Prostate gland (tissue), 2 donors: ENCODE results near the gene ASB13.

Experiments used
- POLR2A ChIP-seq: fragments of 450-650 bp; IDR thresholded peaks from one replicate; pipeline ENCODE4 v1.6.1; 2016; ENCODE audit warnings: antibody characterized with exemption, mild to moderate bottlenecking
- POLR2AphosphoS5 ChIP-seq: sonication (generic); formaldehyde crosslinking; IDR thresholded peaks from one replicate; pipeline ENCODE4 v1.6.1; 2017; ENCODE audit warnings: antibody characterized with exemption
- TF ChIP-seq, protein P1 (sequence below), 4 experiments: fragments of 200-600 bp in 2 of 4; fragments of 450-650 bp in 2 of 4; sonication (generic) in 2 of 4; IDR thresholded peaks; 1 replicate in 3 of 4; 2 replicates in 1 of 4; pipeline ENCODE4 v1.5.1; 2016 to 2019; ENCODE audit warnings: antibody characterized with exemption in 4 of 4, mild to moderate bottlenecking in 2 of 4, moderate library complexity in 2 of 4

DNA sequence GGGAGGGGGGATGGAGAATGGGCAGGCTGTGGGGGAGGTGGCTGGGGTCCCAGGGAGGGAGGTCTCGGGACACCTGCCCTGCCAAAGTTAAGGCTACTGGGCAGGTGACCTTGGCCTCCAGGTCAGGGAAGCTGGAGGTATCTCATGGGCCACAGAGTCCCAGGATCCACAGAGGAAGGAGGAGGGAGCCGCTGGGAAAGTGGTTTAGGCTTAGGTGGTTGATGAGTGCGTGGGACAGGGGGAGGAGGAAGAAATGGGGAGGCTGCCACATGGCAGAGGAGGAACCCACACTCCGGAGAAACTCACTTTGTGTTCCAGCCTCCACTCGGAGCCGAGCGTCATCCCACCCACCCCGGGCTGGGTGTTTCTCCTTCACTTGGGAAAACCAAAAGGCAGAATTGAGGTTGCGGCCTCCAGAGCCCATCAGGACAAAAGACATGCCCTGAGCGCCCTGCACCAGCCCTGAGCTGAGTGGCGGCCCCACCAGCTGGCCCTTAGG, 46.1 kb downstream of the ASB13 start:
- TF ChIP-seq POLR2AphosphoS5: no peak
- TF ChIP-seq POLR2A: no peak
- TF ChIP-seq, protein P1, sequence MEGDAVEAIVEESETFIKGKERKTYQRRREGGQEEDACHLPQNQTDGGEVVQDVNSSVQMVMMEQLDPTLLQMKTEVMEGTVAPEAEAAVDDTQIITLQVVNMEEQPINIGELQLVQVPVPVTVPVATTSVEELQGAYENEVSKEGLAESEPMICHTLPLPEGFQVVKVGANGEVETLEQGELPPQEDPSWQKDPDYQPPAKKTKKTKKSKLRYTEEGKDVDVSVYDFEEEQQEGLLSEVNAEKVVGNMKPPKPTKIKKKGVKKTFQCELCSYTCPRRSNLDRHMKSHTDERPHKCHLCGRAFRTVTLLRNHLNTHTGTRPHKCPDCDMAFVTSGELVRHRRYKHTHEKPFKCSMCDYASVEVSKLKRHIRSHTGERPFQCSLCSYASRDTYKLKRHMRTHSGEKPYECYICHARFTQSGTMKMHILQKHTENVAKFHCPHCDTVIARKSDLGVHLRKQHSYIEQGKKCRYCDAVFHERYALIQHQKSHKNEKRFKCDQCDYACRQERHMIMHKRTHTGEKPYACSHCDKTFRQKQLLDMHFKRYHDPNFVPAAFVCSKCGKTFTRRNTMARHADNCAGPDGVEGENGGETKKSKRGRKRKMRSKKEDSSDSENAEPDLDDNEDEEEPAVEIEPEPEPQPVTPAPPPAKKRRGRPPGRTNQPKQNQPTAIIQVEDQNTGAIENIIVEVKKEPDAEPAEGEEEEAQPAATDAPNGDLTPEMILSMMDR (IDR thresholded peaks at IDR 0.05): no peak
